Measurements from ENCODE around the gene IRAG1. TPM values are rescaled to one million over a fixed set of nuclear protein-coding genes. Genes with fewer than 3 reads are reported as not detected.
A peak's percentile ranks its signal among the peaks of the same experiment; 100 is the strongest.

Gene IRAG1, protein sequence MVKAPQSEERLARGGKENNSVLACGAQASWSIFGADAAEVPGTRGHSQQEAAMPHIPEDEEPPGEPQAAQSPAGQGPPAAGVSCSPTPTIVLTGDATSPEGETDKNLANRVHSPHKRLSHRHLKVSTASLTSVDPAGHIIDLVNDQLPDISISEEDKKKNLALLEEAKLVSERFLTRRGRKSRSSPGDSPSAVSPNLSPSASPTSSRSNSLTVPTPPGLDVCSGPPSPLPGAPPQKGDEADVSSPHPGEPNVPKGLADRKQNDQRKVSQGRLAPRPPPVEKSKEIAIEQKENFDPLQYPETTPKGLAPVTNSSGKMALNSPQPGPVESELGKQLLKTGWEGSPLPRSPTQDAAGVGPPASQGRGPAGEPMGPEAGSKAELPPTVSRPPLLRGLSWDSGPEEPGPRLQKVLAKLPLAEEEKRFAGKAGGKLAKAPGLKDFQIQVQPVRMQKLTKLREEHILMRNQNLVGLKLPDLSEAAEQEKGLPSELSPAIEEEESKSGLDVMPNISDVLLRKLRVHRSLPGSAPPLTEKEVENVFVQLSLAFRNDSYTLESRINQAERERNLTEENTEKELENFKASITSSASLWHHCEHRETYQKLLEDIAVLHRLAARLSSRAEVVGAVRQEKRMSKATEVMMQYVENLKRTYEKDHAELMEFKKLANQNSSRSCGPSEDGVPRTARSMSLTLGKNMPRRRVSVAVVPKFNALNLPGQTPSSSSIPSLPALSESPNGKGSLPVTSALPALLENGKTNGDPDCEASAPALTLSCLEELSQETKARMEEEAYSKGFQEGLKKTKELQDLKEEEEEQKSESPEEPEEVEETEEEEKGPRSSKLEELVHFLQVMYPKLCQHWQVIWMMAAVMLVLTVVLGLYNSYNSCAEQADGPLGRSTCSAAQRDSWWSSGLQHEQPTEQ
- total RNA-seq: 24.8 TPM
- long read RNA-seq, partial matches to known transcripts: 43 of 73 reads
- long read RNA-seq, other reads (novel, unspliced or antisense): 30 of 73 reads

GRCh38 chr11:10693509-10694081 is at the start of gene IRAG1:
IRAG1 (minus strand) TSS chr11:10693755; CDS start chr11:10693602, 153 bp downstream.
- DNase-seq (ENCODE audit: low spot score): no peak

DNA sequence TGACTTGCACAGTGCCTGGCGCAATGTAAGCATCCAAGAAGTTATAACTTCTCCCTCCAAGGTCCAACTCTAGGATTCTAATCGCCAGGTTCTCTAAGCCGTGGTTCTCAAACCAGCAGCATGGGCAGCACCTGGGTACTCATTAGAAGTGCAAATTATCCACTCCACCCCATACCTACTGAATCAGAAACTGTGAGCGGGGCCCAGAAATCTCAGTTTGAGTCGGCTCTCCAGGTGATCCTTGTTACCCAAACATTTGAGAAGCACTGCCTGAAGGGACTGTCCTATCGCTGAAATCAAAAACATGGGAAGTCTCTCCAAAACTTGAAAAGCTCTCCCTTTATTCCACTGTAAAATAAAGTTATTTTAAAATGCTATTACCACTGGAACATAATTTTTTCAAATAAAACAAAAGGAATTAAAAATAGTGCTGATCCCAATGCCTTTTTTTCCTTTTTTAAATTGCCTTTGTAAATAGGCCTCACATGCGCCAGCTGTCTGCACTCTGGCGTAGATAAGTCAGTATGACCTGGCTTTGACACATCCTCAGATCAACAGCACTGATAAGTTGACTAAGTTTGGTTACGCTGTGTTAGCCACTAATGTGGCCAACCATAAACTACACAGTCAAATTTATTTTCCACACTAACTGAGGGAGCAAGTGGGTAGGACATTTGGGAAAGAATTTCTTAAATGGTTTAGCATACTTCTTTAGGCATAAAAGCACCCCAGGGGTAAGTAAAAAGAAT is 49.1 kb upstream of the IRAG1 start:
- DNase-seq (ENCODE audit: low spot score): no peak

DNA sequence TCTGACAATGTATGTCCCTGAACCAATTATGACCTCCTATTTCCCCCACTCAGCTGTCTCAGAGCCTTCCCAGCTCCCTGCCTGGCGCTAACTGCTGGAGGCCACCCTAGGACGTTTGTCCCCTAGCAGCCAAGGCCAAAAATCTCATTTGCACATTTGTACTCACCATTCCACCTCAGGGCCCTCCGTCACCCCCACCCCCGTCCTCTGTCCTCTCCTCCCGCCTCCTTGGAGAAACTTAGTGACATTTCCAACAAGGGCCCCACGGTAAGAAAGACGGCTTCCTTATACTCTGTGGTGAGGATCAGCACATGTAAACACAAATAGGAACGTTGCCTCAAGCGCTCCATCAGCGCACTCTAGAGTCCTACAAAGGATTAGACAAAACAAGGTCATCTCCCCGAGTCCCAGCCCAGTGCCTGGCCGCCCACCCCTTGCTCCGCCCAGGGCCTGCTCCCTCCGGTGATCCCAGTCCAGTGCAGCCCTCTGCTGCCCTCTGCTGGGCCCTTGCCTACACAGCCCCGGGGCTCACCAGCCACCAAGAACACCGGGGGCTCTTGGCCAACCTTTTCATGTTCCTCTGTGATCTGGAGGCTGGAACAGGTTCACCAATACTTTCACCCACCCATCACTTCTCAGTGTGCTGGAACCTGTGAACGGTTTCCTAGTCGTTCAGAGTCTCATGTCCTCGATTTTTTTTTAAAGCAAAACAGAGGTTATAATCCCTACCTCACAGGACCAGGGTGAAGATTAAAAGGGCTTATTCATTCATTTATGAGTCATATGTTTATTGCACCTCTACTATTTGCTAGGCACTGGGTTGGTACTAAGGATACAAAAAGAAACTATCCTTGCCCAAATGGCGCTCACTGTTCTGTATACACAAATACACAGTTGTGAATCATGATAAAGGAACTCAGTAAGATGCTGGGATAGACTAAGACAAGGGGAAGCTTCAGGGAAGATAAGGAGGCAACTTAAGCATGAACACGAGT is 42.2 kb upstream of the IRAG1 start:
- DNase-seq (ENCODE audit: low spot score): peak; percentile 97

GRCh38 chr11:10731064-10731680 is 37.6 kb upstream of the IRAG1 start:
- DNase-seq (ENCODE audit: low spot score): no peak

DNA sequence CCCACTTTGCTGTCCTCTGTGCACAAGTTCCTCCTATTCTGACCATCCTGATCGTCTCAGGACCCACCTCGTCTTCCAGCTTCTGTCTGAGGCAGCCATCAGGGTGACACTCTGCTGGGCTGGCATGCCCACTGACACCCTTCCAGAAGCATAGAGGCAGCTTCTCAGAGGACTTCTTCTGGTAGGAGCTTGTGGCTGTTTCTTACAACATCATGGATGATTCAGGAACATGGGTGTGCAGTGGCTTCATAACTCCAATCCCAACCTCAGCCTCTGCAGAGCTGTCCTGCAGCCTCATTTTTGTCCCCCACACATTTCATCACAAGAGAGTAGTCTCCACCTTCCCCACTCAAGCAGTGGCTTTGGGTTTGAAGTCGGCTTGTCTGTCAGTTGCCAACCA is 36.6 kb upstream of the IRAG1 start:
- no peak for DNase-seq (ENCODE audit: low spot score)

- DNase-seq (ENCODE audit: low spot score): no peak
Measured at GRCh38 chr11:10728789-10729472, 35.4 kb upstream of the IRAG1 start.

GRCh38 chr11:10728154-10728553 is 34.6 kb upstream of the IRAG1 start:
- DNase-seq (ENCODE audit: low spot score): no peak

DNA sequence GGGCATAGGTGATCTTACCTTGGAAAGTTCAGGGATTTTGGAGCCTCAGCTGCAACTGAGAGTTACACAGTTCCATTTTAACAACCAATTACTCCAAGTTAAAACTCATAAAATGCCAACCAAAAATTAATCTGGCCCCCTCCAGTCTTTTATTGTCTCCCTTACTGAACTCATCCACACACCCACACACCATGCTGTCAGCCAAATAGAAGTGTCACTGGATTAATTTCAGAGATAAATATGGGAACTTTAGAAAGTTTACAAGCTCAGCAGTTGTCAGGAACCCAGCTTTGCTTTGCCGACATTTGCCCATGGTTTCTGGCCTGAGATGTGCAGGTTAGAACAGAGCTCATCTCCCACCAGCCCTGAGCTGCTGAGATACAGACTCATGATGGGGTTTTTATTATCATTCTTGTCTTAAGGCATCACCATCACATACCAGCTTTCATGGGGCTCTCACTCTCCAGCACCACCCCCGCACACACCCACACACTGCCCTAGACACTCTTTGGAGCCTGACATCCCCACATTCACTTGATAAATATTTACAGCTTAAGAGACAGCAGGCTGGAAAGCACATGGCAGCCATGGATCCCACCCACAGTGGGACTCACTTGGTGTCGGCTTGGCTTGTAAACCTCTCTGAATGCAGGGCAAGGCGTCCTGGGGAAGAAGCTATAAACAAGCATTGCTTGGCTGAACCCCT is 33.7 kb upstream of the IRAG1 start:
- no peak for DNase-seq (ENCODE audit: low spot score)

- DNase-seq (ENCODE audit: low spot score): no peak
Measured at GRCh38 chr11:10725907-10726253, 32.3 kb upstream of the IRAG1 start.

DNA sequence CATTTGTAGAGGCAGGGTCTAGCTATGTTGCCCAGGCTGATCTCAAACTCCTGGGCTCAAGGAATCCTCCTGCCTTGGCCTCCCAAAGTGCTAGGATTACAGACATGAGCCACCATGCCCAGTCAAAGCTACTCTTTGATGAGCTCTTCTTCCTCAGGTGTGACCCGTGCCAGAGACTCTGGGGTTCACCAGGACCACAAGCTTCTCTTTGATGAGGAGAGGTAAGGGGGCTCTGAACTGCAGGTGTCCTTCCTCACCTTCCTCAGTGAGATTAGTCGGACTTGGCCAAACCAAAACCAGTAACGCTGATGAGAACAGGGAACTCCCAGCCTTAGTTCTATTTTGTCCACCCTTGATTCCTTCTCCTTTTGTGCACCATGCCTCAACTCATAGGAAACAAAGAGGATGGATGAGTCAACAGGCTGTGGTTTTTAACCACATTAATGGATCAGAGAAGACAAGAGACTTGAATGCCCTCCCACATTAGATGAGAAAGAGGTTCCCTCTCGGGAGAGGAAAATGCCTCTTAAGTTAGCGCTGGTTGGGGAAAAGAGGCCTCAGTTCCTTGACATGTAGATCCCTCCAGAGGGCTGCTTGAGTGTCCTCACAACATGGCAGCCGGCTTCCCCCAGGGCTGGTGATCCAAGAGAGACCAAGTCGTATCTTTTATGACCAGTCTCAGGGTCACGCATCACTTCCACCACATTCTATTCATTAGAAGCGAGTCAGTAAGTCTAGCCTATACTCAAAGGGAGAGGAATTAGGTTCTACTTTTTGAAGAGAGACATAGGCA is 31.8 kb upstream of the IRAG1 start:
- DNase-seq (ENCODE audit: low spot score): no peak

GRCh38 chr11:10722307-10722706 is 28.8 kb upstream of the IRAG1 start:
- DNase-seq (ENCODE audit: low spot score): no peak

DNA sequence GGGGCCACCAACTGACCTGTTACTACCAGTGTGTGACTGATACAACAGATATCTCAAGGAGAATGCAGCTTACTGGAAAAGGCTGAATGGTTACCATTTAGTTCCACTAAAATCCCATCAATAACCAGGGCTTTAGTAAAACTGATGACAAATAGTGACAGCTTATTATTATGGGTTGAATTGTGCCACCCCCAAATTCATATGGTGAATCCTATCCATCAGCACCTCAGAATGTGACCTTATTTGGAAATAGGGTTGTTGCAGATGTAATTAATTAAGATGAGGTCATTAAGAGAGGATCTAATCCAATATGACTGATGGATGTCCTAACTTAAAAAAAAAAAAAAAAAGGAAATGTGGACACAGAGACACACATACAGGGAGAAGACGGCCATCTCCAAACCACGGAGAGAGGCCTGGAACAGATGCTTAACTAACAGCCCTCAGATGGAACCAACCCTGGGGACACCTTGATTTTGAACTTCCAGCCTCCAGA is 27.4 kb upstream of the IRAG1 start:
- DNase-seq (ENCODE audit: low spot score): no peak

GRCh38 chr11:10719616-10720015 is 26.1 kb upstream of the IRAG1 start:
- DNase-seq (ENCODE audit: low spot score): no peak

GRCh38 chr11:10716543-10717259 is 23.1 kb upstream of the IRAG1 start:
- DNase-seq (ENCODE audit: low spot score): no peak

DNA sequence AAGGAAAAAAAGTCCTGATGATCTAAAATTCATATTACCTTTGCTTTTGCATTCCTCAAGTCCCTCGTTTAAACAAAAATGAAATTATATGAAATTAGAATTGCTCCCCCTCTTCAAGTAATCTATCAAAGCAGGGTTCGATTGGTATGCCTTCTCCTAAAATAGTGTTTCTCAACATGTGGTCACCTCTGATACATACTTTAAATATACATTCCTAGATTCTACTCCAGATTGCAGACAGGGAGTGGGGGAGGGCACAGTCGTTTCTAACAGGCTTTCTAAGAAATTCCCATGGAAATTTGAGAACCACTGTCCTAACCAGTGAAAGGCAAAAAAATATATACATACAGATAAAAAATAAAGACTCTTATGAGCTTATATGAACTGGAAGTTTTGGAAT is 22.6 kb upstream of the IRAG1 start:
- DNase-seq (ENCODE audit: low spot score): no peak

DNA sequence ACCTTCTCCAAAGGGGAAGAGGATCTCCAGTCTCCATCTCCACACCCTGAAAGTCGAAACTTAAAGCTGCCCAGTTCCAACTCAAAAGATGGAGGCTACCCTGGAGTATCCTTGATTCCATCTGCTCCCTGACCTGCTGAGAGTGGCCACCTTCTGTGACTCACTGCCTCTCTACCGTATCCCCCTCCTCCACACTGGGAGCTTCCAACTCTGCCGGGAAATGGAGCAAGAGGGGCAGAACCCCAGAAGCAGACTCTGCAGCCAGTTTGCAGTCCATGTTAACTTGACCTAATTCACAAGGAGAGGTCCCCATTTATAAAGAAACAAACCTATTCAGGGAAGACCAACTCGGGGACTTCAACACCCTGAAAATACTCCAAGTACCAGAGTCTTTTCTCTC is 22.0 kb upstream of the IRAG1 start:
- DNase-seq (ENCODE audit: low spot score): no peak
